Hematopoietic multipotent progenitor cell treated with erythropoietin and hydrocortisone succinate and interleukin-3 and kit ligand, for 15 days (in vitro differentiated cells): Measurements from ENCODE around the gene FRMPD2.
"Not testable (repeated sequence)": the region's sequence is repeated elsewhere in the genome, so short reads cannot be mapped to it uniquely, and the experiment has no call there.

Source experiments
- DNase-seq: peaks from one replicate; pipeline ENCODE4 v3.0.0-alpha.2; 2015; ENCODE audit warnings: low spot score

The FRMPD2 gene

GRCh38 chr10:48126251-48126650 is 148.2 kb downstream of the FRMPD2 start:
- not testable (repeated sequence) for DNase-seq

GRCh38 chr10:48125631-48126030 is 148.9 kb downstream of the FRMPD2 start:
- not testable (repeated sequence) for DNase-seq

GRCh38 chr10:48122618-48123017 is 151.9 kb downstream of the FRMPD2 start:
- DNase-seq = not testable (repeated sequence)

GRCh38 chr10:48110277-48110676 is 164.2 kb downstream of the FRMPD2 start:
- DNase-seq = not testable (repeated sequence)
